Measurements from ENCODE around the gene COL4A4.
"Not testable (repeated sequence)": the region's sequence is repeated elsewhere in the genome, so short reads cannot be mapped to it uniquely, and the experiment has no call there.

COL4A4 gene

DNA sequence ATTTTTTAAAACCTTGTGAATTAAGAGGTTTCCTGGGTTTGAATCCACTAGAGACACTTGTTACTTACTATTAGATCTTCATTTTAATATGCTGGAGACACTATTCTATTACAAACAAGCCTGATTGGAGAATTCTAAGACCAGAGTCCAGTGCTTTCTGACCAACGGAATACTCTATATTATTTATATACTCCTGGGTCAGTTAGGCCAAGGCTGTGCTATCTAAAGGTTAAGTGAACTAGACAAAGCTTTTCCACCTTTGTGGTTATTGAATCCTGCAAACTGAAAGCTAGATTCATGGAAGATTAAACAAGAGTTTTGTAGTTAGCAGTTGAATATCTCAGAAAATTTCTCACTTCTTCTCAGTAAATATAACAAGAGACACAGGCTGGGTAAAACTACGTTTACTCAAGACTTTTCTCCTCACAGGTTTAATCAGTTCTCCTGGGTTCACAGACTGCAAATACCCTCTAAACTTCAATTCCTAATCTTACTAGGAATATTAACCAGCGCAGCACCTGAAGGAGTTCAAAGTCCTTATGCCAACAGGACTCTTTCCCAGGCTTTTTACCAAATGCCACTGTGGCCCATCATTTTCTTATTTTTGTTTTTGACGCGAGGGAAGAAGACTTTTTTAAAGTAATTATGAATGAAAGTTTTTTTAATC lies 66.4 kb downstream of the COL4A4 start:
- Histone ChIP-seq H3K36me3 (ENCODE audit: low read depth) (no peaks in the 10 kb centered on the region), H3K9me3 (ENCODE audit: severe bottlenecking) (no peaks in the 10 kb centered on the region), H3K27me3 (ENCODE audit: insufficient read depth, poor library complexity, severe bottlenecking) (no peaks in the 10 kb centered on the region), H3K27ac (ENCODE audit: poor library complexity, severe bottlenecking) (no peak overlapping the region), H3K4me1 (ENCODE audit: insufficient read depth, poor library complexity, severe bottlenecking) (no peaks in the 10 kb centered on the region), H3K4me3 (ENCODE audit: severe bottlenecking) (no peak overlapping the region)
- no peak for ATAC-seq (ENCODE audit: low read depth)
- TF ChIP-seq, protein P1, sequence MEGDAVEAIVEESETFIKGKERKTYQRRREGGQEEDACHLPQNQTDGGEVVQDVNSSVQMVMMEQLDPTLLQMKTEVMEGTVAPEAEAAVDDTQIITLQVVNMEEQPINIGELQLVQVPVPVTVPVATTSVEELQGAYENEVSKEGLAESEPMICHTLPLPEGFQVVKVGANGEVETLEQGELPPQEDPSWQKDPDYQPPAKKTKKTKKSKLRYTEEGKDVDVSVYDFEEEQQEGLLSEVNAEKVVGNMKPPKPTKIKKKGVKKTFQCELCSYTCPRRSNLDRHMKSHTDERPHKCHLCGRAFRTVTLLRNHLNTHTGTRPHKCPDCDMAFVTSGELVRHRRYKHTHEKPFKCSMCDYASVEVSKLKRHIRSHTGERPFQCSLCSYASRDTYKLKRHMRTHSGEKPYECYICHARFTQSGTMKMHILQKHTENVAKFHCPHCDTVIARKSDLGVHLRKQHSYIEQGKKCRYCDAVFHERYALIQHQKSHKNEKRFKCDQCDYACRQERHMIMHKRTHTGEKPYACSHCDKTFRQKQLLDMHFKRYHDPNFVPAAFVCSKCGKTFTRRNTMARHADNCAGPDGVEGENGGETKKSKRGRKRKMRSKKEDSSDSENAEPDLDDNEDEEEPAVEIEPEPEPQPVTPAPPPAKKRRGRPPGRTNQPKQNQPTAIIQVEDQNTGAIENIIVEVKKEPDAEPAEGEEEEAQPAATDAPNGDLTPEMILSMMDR (IDR thresholded peaks at IDR 0.05; ENCODE audit: poor library complexity, severe bottlenecking) = no peak
- DNase-seq (ENCODE audit: low spot score) = no peak

DNA sequence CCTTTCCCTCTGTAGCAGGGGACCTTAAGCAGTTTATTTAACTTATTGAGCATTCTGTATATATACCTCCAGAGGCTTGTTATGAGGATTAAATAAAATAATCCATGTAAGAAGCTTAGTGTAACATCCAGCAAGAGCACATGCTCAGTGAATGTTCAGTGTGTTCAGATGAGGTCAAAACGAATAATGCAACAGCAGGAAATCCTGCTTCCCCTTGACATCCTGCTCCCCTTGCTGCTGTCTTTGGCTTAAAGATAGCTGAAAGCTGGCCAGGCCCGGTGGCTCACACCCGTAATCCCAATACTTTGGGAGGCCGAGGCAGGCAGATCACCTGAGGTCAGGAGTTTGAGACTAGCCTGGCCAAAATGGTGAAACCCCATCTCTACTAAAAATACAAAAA lies 68.7 kb downstream of the COL4A4 start:
- no peak for DNase-seq (ENCODE audit: low spot score)
- TF ChIP-seq, protein P1 (IDR thresholded peaks at IDR 0.05; ENCODE audit: poor library complexity, severe bottlenecking) = no peak

DNA sequence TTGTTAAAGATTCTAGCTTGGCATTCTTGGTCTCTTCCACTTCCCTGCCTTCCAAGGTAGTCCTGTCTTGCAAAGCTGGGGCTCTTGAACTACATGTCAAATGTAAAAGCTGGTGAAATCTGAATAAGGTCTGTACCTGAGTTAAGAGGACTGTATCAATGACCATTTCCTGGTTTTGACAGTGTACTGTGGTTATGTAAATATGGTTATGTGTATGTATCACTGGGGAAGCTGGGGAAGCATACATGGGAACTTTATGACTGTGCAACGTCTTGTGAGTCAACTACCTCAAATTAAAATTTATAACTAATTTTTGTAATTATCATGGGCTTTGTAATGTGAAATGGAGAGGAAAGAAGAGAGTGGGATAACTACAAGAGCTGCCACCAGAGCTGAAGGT lies 81.7 kb downstream of the COL4A4 start:
- DNase-seq (ENCODE audit: low spot score) = no peak
- Histone ChIP-seq H3K27ac (ENCODE audit: poor library complexity, severe bottlenecking) (no peak overlapping the region), H3K4me1 (ENCODE audit: insufficient read depth, poor library complexity, severe bottlenecking) (no peaks in the 10 kb centered on the region), H3K27me3 (ENCODE audit: insufficient read depth, poor library complexity, severe bottlenecking) (no peaks in the 10 kb centered on the region), H3K9me3 (ENCODE audit: severe bottlenecking) (no peaks in the 10 kb centered on the region), H3K4me3 (ENCODE audit: severe bottlenecking) (no peak overlapping the region), H3K36me3 (ENCODE audit: low read depth) (no peaks in the 10 kb centered on the region)
- no peak for ATAC-seq (ENCODE audit: low read depth)
- TF ChIP-seq, protein P1 (IDR thresholded peaks at IDR 0.05; ENCODE audit: poor library complexity, severe bottlenecking) = no peak

More for the DNA sequence above, 68.7 kb downstream of the COL4A4 start:
- Histone ChIP-seq H3K4me1 (ENCODE audit: insufficient read depth, poor library complexity, severe bottlenecking) (no peaks in the 10 kb centered on the region), H3K4me3 (ENCODE audit: severe bottlenecking) (no peak overlapping the region), H3K36me3 (ENCODE audit: low read depth) (no peaks in the 10 kb centered on the region), H3K27ac (ENCODE audit: poor library complexity, severe bottlenecking) (no peak overlapping the region), H3K27me3 (ENCODE audit: insufficient read depth, poor library complexity, severe bottlenecking) (no peaks in the 10 kb centered on the region), H3K9me3 (ENCODE audit: severe bottlenecking) (no peaks in the 10 kb centered on the region)
- no peak for ATAC-seq (ENCODE audit: low read depth)

DNA sequence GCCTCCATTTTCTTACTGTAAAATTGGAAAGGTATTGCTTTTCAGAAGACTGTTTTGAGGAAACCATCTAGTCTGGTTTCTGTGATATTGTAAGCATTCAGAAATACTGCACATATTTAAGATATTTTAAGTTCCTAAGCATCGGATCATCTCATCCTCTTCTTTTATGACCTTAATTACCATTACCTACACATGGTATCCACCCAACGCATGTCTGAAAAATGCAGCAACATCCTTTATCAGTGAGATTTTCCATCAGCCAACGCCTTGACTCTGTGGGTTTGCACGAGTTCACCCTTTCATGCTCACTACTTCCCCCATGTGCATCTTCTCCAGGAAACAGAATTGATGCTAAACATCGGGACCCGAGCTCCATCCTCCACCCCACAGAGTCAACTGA lies 84.3 kb downstream of the COL4A4 start:
- H3K4me3 ChIP-seq (ENCODE audit: severe bottlenecking) = no peak overlapping the region
- DNase-seq (ENCODE audit: low spot score) = no peak
- H3K27ac ChIP-seq (ENCODE audit: poor library complexity, severe bottlenecking) = no peak overlapping the region

DNA sequence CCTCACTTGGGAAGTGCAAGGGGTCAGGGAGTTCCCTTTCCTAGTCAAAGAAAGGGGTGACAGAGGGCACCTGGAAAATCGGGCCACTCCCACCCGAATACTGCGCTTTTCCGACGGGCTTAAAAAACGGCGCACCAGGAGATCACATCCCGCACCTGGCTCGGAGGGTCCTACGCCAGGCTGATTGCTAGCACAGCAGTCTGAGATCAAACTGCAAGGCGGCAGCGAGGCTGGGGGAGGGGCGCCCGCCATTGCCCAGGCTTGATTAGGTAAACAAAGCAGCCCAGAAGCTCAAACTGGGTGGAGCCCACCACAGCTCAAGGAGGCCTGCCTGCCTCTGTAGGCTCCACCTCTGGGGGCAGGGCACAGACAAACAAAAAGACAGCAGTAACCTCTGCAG lies 98.9 kb downstream of the COL4A4 start:
- not testable (repeated sequence) for H3K4me1 ChIP-seq (ENCODE audit: insufficient read depth, poor library complexity, severe bottlenecking); H3K9me3 ChIP-seq (ENCODE audit: severe bottlenecking); DNase-seq (ENCODE audit: low spot score); H3K36me3 ChIP-seq (ENCODE audit: low read depth); H3K27me3 ChIP-seq (ENCODE audit: insufficient read depth, poor library complexity, severe bottlenecking); H3K4me3 ChIP-seq (ENCODE audit: severe bottlenecking); H3K27ac ChIP-seq (ENCODE audit: poor library complexity, severe bottlenecking); ATAC-seq (ENCODE audit: low read depth)

More for the DNA sequence above, 84.3 kb downstream of the COL4A4 start:
- no peaks in the 10 kb centered on the region for H3K9me3 ChIP-seq (ENCODE audit: severe bottlenecking)
- TF ChIP-seq, protein P1 (IDR thresholded peaks at IDR 0.05; ENCODE audit: poor library complexity, severe bottlenecking) = no peak
- no peaks in the 10 kb centered on the region for H3K36me3 ChIP-seq (ENCODE audit: low read depth)
- no peaks in the 10 kb centered on the region for H3K27me3 ChIP-seq (ENCODE audit: insufficient read depth, poor library complexity, severe bottlenecking)
- no peak for ATAC-seq (ENCODE audit: low read depth)
- H3K4me1 ChIP-seq (ENCODE audit: insufficient read depth, poor library complexity, severe bottlenecking) = no peaks in the 10 kb centered on the region

Data from RWPE2 (cell line).